ENCODE results near the gene LHPP. TPM values are rescaled to one million over a fixed set of nuclear protein-coding genes. Genes with fewer than 3 reads are reported as not detected.

The LHPP gene
- total RNA-seq, 4 donors from 2014 or later, result 9.3 to 20.5 (median 14.5) TPM

DNA sequence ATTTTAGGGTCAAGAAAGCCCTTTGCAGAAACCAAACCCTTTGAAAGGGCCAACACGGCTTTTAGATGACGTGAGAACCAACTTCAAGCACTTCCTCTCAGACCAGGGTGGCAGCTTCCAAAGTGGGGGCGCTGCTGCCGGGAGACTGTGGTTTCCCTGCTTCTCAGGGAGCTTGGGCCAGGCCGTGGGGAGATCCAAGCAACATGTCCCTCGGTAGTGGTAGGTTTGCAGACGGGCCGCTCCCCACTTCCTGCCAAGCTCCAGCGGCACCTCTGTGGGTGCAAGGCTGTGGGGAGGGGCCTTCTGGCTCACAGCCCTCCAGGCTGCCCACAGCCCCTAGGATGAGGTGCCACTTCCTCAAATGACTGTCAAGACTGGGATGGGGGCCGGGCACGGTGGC lies 150.1 kb downstream of the LHPP start:
- TF ChIP-seq, protein P1, sequence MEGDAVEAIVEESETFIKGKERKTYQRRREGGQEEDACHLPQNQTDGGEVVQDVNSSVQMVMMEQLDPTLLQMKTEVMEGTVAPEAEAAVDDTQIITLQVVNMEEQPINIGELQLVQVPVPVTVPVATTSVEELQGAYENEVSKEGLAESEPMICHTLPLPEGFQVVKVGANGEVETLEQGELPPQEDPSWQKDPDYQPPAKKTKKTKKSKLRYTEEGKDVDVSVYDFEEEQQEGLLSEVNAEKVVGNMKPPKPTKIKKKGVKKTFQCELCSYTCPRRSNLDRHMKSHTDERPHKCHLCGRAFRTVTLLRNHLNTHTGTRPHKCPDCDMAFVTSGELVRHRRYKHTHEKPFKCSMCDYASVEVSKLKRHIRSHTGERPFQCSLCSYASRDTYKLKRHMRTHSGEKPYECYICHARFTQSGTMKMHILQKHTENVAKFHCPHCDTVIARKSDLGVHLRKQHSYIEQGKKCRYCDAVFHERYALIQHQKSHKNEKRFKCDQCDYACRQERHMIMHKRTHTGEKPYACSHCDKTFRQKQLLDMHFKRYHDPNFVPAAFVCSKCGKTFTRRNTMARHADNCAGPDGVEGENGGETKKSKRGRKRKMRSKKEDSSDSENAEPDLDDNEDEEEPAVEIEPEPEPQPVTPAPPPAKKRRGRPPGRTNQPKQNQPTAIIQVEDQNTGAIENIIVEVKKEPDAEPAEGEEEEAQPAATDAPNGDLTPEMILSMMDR (IDR thresholded peaks at IDR 0.05; ENCODE audit: low read depth), result no peak

DNA sequence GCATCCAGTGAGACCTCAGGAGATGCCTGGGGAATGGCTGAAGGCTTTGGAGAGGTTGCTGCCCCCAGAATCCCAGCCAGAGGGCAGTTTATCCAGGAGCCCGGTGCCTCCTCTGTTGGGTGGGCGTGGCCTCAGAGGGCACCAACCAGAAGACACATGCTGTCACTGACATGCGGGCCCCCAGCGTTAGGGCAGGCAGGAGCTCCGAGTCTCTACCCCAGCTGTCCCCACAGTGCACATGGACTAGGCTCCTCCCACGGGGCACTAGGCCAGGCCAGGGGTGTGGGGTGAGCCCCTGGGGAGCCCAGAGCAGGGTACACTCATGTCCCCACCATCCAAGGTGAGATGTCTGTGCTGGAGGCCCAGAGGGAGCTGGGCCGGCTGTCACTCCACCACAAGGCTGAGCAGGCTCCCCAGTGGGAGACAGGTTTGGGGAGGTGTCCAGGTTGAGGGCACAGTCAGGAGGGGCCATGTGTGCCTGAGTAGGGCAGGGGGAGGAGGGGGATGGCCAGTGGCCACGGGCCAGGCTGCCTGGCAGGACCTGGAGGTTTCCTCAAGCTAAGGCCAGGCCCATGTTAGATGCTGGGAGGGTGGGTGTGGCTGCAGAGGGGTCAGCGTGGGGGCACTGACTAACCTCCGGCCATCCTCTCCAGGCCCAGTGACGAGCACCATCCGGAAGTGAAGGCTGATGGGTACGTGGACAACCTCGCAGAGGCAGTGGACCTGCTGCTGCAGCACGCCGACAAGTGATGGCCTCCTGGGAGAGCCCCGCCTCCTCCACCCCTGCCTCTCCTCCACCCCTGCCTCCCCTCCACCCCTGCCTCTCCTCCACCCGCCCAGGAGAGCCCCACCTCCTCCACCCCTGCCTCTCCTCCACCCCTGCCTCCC lies 151.2 kb downstream of the LHPP start:
- TF ChIP-seq, protein P1 (IDR thresholded peaks at IDR 0.05; ENCODE audit: low read depth), result no peak

GRCh38 chr10:124614003-124614659 lies 152.5 kb downstream of the LHPP start:
- TF ChIP-seq, protein P1 (IDR thresholded peaks at IDR 0.05; ENCODE audit: low read depth), result no peak

GRCh38 chr10:124615259-124615658 lies 153.6 kb downstream of the LHPP start:
- TF ChIP-seq, protein P1 (IDR thresholded peaks at IDR 0.05; ENCODE audit: low read depth), result no peak

DNA sequence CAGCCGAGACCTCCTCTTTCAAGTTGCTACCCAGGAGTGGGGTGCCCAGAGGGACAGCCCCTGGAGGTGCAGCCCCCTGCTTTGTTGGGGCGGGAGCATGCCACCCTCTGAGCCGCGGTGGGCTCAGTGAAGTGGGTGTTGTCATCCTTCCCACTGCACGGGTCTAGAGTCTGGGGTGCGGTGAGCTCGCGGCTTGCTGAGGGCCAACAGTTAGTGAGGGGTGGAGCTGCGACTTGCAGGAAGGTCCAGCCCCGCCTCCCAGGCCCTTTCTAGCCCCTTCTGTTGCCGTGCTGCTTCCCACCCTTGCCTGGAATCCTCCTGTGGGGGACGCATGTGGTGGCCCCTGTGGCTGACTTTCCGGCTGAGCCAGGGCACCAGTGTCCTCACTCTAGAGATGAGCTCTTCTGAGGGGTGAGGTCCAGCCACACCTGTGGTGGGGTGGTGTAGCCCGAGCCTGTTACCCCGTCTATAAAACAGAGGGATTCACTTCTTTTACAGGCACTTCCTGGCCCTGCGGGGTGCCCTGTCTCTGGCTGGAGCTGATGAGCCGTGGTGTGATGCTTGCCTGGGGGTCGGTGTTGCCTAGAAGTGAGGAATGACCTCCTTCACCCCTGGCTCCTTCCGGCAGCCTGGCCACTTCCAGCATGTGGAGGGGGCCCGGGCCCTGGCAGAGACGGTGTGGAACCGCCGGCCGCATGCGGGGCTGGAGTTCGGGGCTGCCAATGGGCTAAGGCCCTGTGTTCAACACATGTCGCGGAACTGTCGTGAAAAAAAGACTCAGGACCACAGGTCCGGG lies 154.6 kb downstream of the LHPP start:
- TF ChIP-seq, protein P1 (IDR thresholded peaks at IDR 0.05; ENCODE audit: low read depth), result no peak

GRCh38 chr10:124616836-124617130 lies 155.2 kb downstream of the LHPP start:
- TF ChIP-seq, protein P1 (IDR thresholded peaks at IDR 0.05; ENCODE audit: low read depth), result no peak
